ENCODE data around the gene STAP2. TPM values are rescaled to one million over a fixed set of nuclear protein-coding genes. Genes with fewer than 3 reads are reported as not detected.

STAP2 gene
- total and polyA plus RNA-seq, 9 of the 15 experiments (the other 6 are each of a cell fraction or from before 2014, with no cell fraction given) = 1.2 to 9.8 (median 4.5) TPM

DNA sequence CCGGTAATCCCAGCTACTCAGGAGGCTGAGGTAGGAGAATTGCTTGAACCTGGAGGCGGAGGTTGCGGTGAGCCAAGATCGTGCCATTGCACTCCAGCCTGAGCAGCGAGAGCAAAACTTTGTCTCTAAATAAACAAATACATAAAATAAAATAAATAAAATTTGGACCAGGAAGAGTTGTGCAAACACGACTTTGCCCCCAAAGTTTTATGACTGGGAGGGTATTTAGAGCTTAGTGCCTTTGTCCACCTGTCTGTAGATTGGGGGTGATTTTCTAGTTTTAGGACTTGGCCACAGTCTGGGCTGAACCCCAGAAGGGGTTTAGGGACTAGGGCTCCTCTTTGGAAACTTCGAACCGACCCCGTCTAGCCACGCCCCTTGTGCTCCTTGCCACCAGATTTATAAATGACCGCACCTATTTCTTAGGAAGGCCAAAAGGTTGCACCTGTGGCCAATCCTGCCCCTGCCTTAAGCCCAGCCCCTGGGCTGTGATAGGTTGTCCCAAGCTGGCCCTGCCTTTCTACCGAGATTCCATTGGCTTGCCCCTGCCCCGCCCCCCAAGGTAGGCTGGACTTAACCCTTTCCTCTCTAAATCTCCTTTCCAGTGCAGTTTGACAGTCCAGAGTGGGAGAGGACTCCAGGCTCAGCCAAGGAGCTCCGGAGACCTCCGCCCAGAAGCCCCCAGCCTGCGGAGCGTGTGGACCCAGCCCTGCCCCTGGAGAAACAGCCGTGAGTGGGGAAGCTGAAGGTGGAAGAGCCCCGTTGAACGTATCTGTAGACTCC is 54.3 kb downstream of the STAP2 start (continued):
- TF ChIP-seq FOS (IDR thresholded peaks at IDR 0.05; ENCODE audit: extremely low read depth, insufficient read length) (peak; percentile 86), HLTF (IDR thresholded peaks at IDR 0.05) (no peak), MAZ (CRISPR knock-in tag; conservative IDR thresholded peaks at IDR 0.05 in 1 of 2, IDR thresholded peaks at IDR 0.05 in 1 of 2) (peak in 1 of 2 experiments; percentile 40; a peak in 1 of 4 replicates), NEUROD1 (IDR thresholded peaks at IDR 0.05; ENCODE audit: borderline replicate concordance, low read depth, low read length, partially characterized antibody) (peak; percentile 42), POLR3A (IDR thresholded peaks at IDR 0.05; ENCODE audit: borderline replicate concordance, extremely low read depth, insufficient read depth, insufficient read length) (no peak), HDAC2 (IDR thresholded peaks at IDR 0.05) (peak; percentile 57; the same call in 1 of the 2 replicates), TOE1 (IDR thresholded peaks at IDR 0.05; ENCODE audit: borderline replicate concordance) (peak; percentile 39; the same call in 1 of the 2 replicates), TOE1 (CRISPR knock-in tag; IDR thresholded peaks at IDR 0.05; ENCODE audit: borderline replicate concordance, low read depth) (no peak), TARDBP (IDR thresholded peaks at IDR 0.05) (0 out of 2 replicates have a peak, but pooled peaks have one; percentile 40), ATF1 (CRISPR knock-in tag; IDR thresholded peaks at IDR 0.05) (no peak), ATF1 (tag; IDR thresholded peaks at IDR 0.05) (0 out of 2 replicates have a peak, but pooled peaks have one; percentile 23), FOXM1 (IDR thresholded peaks at IDR 0.05; ENCODE audit: low read depth) (peak; percentile 54; the same call in 1 of the 2 replicates), FOXM1 (CRISPR knock-in tag; IDR thresholded peaks at IDR 0.05; ENCODE audit: low read depth) (no peak), MTA1 (IDR thresholded peaks at IDR 0.05; ENCODE audit: borderline replicate concordance) (peak; percentile 48; the same call in 1 of the 2 replicates), NFYB (IDR thresholded peaks at IDR 0.05; ENCODE audit: extremely low read depth, insufficient read length) (peak; percentile 97)
- TF ChIP-seq, protein P1, sequence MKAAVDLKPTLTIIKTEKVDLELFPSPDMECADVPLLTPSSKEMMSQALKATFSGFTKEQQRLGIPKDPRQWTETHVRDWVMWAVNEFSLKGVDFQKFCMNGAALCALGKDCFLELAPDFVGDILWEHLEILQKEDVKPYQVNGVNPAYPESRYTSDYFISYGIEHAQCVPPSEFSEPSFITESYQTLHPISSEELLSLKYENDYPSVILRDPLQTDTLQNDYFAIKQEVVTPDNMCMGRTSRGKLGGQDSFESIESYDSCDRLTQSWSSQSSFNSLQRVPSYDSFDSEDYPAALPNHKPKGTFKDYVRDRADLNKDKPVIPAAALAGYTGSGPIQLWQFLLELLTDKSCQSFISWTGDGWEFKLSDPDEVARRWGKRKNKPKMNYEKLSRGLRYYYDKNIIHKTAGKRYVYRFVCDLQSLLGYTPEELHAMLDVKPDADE (conservative IDR thresholded peaks at IDR 0.05; ENCODE audit: control insufficient read depth, low read depth, low read length) = no peak
- TF ChIP-seq, protein P2, sequence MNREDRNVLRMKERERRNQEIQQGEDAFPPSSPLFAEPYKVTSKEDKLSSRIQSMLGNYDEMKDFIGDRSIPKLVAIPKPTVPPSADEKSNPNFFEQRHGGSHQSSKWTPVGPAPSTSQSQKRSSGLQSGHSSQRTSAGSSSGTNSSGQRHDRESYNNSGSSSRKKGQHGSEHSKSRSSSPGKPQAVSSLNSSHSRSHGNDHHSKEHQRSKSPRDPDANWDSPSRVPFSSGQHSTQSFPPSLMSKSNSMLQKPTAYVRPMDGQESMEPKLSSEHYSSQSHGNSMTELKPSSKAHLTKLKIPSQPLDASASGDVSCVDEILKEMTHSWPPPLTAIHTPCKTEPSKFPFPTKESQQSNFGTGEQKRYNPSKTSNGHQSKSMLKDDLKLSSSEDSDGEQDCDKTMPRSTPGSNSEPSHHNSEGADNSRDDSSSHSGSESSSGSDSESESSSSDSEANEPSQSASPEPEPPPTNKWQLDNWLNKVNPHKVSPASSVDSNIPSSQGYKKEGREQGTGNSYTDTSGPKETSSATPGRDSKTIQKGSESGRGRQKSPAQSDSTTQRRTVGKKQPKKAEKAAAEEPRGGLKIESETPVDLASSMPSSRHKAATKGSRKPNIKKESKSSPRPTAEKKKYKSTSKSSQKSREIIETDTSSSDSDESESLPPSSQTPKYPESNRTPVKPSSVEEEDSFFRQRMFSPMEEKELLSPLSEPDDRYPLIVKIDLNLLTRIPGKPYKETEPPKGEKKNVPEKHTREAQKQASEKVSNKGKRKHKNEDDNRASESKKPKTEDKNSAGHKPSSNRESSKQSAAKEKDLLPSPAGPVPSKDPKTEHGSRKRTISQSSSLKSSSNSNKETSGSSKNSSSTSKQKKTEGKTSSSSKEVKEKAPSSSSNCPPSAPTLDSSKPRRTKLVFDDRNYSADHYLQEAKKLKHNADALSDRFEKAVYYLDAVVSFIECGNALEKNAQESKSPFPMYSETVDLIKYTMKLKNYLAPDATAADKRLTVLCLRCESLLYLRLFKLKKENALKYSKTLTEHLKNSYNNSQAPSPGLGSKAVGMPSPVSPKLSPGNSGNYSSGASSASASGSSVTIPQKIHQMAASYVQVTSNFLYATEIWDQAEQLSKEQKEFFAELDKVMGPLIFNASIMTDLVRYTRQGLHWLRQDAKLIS (CRISPR knock-in tag; IDR thresholded peaks at IDR 0.05) = no peak
